Endothelial cell of hepatic sinusoid (primary cell): ENCODE results near the gene CELSR2.
"Not testable (repeated sequence)": the region's sequence is repeated elsewhere in the genome, so short reads cannot be mapped to it uniquely, and the experiment has no call there.

Source experiments
- in situ Hi-C: cut with HindIII; loops from 2 replicates; pipeline ENCODE4 v1.10.0; 2017; ENCODE audit warnings: low sequenced_read_pairs

Gene CELSR2, protein sequence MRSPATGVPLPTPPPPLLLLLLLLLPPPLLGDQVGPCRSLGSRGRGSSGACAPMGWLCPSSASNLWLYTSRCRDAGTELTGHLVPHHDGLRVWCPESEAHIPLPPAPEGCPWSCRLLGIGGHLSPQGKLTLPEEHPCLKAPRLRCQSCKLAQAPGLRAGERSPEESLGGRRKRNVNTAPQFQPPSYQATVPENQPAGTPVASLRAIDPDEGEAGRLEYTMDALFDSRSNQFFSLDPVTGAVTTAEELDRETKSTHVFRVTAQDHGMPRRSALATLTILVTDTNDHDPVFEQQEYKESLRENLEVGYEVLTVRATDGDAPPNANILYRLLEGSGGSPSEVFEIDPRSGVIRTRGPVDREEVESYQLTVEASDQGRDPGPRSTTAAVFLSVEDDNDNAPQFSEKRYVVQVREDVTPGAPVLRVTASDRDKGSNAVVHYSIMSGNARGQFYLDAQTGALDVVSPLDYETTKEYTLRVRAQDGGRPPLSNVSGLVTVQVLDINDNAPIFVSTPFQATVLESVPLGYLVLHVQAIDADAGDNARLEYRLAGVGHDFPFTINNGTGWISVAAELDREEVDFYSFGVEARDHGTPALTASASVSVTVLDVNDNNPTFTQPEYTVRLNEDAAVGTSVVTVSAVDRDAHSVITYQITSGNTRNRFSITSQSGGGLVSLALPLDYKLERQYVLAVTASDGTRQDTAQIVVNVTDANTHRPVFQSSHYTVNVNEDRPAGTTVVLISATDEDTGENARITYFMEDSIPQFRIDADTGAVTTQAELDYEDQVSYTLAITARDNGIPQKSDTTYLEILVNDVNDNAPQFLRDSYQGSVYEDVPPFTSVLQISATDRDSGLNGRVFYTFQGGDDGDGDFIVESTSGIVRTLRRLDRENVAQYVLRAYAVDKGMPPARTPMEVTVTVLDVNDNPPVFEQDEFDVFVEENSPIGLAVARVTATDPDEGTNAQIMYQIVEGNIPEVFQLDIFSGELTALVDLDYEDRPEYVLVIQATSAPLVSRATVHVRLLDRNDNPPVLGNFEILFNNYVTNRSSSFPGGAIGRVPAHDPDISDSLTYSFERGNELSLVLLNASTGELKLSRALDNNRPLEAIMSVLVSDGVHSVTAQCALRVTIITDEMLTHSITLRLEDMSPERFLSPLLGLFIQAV (N-terminal part only)

GRCh38 chr1:109248797-109249629 is at the start of gene CELSR2:
TSS of gene CELSR2 (plus strand) at chr1:109249539. CDS start at chr1:109250080, 541 bp downstream.
- in situ Hi-C loops, result loop anchor here (10.0 kb wide), 1 partner anchor 156 kb away; no protein-coding TSS in a partner anchor

DNA sequence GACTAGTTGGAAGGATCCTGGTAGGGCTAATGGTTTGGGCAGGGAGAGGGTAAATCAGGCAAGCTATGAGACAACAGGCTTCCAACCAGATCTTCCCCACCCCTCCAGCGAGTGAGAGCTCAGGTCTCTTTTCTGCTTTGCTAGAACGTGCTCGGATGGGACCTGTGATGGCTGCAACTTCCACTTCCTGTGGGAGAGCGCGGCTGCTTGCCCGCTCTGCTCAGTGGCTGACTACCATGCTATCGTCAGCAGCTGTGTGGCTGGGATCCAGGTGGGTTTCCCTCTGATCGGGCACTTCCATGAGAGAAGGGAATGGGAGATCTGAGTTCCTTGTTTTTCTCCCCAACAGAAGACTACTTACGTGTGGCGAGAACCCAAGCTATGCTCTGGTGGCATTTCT is 49.6 kb upstream of the CELSR2 start:
- in situ Hi-C loops, result loop anchor here (5.0 kb wide), 1 partner anchor 58 kb away; no protein-coding TSS in a partner anchor

DNA sequence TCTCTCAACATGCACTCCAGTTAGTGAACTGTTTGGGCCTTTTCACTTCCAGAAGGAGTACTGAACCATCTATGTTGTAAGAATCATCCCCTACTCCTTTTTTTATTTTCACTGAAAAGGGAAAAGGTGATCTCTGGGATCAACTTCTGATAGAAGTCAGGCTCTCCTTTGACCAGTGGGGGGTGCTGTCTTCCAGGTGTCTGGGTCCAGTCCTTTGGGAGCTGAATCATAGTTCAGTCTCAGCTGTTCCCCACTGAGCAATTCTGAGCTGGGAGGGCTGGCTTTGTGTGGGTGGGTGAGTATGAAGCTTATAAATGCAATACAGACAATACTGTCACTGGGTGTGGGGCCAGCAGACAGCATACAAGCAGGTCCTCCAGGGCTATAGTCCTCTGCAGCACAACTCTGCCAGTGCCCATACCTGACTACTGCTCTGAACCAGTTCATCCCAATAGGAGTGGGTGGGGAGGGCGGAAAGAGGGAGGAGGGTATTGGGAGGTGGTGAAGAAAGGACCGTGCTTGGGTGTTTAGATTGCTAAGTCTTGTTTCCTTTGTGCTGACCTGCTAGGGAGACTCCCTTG is 48.1 kb upstream of the CELSR2 start:
- in situ Hi-C loops, result loop anchor here (5.0 kb wide), 1 partner anchor 56 kb away; no protein-coding TSS in a partner anchor

DNA sequence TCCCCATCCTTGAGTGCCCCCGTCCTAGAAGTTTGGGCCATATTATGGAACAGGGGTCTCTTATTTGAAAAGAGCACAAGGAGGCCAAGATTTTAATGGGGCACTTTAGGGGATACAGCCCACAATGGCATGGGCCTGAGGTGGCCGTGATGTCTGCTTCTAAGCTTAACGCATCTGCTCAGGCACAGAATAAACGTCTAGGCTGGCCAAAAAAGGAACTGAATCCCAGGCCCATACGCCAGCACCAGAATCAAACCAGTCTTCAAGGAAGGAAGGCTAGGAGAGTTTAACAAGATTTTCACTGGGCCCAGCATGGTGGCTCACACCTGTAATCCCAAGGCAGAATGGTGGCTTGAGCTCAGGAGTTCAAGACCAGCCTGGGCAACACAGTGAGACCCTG is 44.9 kb upstream of the CELSR2 start:
- in situ Hi-C loops, result loop anchor here (5.0 kb wide), 1 partner anchor 53 kb away; no protein-coding TSS in a partner anchor

DNA sequence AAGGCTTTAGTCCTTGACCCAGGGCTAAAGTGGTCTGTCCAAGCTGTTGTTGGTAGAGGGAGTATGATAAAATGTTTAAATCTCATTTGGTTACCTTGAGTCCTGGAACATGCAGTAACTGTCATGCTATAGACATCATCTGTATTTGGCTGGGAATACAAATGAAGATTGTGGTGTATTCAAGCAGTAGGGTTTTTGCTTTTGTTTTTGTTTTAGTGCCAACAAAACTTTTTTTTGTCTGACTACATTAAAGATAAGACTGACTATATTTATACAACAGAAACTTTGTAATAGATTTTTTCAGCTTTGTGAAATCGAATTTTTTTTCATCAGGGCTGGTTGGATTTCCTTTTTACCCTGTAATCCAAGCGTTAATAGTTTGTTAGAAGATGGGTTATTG is 43.0 kb upstream of the CELSR2 start:
- in situ Hi-C loops, result loop anchor here (5.0 kb wide), 1 partner anchor 44 kb away; no protein-coding TSS in a partner anchor

- in situ Hi-C loops, result loop anchor here (5.0 kb wide), 1 partner anchor 45 kb away; no protein-coding TSS in a partner anchor
These were observed 41.8 kb upstream of the CELSR2 start for GRCh38 chr1:109207467-109208103.

DNA sequence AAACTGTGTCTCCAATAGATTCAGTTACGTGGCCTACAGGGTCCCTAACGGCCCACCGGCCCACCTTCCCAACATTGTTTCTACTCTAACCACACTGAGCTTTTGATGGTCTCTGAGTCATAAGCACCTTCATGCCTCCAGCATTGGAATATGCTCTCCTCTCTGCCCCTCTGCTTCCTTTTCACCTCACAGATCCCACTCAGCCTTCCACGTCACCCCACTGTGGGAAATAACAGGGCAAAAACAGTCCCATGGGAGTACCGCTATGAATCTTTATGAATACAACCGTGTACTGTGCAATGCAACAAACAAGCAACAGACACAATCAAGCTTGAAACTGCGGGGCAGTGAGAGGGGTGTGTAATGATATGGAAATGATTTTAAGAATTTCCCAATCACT is 40.9 kb upstream of the CELSR2 start:
- in situ Hi-C loops, result loop anchor here (5.0 kb wide), 1 partner anchor 46 kb away; no protein-coding TSS in a partner anchor

DNA sequence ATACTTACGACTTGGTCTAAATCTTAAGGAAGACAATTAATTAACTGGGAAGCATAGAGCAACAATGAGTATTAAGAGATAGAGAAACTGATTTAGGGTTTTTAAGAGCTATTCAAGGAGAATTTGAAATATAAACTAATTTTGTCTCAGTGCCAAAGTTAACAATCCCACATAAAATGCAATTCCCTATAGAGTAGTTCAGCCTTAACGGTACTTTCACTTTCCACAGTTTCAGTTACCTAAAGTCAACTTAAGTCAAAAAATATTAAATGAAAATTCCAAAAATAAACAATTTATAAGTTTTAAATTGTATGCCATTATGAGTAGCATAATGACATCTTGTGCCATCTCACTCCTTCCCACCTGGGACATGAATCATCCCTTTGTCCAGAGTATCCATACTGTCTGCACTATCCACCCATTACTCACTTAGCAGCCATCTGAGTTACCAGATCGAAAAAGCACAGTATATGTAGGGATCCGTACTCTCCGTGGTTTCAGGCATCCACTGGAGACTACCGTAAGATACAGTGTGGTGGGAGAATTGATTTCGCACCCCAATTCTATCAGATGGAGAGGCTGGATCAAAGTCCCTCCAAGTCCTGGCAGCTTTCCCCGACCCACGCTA is 40.4 kb upstream of the CELSR2 start:
- in situ Hi-C loops, result loop anchor here (5.0 kb wide), 1 partner anchor 47 kb away; no protein-coding TSS in a partner anchor

DNA sequence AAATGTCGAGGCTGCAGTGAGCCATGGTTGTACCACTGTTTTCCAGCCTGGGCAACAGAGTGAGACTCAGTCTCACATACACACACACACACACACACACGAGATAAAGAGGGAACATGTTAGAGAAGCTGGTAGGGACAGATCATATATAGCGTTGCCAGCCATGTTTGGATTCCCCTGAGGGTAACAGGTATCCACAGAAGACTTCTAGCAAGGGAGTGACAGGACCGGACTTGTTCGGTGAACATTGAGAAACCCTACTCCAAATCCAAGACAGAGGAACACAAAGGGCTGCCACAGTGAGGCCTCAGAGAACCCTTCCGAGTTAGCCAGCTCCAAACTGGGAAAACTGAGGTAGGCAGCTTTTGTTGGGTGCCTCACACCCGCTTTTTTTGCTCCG is 39.3 kb upstream of the CELSR2 start:
- in situ Hi-C loops, result no loop called here

DNA sequence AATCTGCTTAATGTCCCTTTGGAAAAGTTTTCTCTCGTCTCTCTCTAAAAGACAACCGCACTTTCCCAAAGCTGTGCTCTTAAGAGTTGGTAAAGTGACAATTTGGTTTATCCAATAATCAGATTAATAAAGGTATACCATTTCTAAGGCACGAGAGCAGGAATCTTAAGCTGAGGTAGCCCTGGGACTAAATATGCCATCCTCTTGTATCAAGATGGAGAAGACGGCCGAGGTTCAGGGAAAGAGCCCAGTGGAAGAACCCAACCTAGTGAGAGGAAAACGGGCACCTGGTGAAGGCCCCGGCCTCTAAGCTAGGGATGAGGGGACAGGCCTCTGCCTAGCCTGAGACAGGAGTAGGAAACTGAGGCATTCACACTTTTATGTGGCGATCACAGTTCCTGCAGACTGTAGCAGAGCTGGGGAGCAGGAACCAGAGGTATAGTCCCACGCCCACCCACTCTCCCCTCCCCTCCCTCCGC is 36.0 kb upstream of the CELSR2 start:
- in situ Hi-C loops, result no loop called here

DNA sequence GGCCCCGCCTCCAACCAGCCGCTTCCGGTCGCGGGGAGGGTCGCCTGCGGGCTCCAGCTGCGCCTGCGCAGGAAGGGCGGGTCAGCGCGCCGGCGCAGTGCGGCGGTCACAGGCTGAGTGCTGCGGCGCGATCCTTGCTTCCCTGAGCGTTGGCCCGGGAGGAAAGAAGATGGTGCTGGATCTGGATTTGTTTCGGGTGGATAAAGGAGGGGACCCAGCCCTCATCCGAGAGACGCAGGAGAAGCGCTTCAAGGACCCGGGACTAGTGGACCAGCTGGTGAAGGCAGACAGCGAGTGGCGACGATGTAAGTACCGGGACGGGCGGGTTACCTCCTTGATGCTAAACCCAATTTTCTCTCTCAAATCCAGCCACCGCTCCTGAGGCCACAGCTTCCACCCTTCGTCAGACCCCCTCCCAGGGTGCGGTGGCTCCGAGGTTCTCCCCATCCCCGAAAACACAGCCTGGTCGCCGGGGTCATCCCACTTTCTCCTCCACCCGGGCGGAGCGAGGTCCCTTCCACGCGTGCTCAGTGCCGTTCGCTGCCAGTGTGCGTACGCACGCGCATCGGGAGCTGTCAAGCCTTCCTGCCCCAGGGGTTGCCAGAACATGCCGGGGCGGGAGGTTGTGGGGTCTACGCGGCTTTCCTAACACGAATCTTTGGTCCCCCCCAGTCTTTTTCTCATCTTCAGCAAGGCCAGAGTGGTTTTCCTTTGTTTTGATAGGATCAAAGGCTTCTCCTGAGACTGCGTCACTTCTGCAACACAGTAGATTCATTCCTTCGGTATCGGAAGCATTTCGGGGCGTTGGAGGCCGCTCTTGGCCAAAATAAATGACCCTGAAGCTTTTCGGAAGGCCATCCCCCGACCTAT is 35.3 kb upstream of the CELSR2 start, which contains the start of gene SARS1:
TSS of gene SARS1 (plus strand) at position 95 of the 870 bp plus-strand sequence. CDS start at position 170, 75 bp downstream.
- in situ Hi-C loops, result no loop called here

DNA sequence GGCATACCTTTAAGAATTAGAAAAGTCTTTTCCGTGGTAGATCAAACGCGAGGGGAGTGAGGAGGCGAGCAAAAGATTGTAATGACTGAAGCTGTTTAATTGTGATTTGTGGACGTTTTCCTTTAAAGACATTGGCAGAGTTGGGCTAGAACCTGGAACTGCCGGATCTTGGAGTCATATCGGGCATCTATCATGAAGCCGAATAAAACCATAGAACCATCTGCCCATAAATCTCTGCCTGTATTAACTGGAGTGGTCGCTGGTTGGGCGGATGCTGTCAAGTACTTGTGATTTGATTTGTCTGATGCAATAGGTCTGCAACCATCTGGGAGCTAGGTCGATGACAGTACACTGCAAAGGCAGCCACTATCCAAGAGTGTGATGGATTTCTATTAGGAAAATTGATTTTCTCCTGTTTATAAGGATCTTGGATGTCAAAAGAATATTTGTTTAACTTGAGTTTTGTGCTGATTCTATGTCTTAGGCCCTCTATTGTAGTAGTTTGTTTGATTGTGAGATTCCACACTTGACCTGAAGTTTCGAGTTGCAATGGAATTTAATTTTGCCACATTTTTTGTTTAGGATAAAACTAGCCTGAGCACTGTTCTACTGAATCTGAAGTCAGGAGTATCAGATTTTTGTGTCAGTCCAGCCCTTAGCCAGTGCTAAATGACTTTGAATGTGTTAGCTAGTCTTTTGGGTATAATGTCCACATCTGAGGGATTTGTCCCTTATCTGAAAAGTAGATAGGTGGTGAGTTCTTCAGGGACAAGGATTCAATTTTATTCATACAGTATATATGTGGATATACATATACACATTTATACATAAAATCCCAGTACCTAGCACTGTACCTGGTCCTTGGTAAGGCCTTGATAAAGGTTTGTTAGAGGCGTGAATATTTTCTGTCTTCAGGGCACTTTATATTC is 34.4 kb upstream of the CELSR2 start:
- in situ Hi-C loops, result no loop called here

DNA sequence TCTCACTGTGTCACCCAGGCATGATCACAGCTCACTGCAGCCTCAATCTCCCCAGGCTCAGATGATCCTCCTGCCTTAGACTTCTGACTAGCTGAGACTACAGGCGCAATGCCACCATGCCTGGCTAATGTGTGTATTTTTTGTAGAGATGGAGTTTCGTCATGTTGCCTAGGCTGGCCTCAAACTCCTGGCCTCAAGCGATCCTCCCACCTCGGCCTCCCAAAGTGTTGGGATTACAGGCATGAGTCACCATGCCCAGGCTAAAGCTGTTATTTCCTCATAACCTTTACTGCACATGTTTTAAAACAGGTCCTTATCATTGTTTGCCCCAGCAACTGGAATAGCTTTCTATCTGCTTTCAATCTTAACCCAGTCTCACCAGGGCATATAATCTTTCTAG is 32.7 kb upstream of the CELSR2 start:
- in situ Hi-C loops, result no loop called here

DNA sequence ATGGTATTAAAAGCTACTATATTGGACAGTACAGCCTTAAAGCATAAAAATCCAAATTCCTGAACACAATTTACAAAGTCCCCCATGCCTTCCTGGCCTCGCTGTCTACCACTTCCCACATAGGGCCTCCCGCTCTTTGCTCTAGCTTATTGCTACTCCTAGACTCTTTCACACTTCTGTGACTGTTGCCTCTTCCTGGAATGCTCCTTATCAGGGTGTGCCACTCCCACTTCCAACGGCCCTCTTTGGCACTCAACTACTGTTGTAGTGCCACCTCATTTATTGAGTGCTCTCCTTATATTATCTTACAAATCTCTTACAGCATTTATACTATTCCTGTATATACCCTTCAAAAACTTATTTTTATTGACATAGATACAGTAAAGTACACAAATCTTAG is 30.8 kb upstream of the CELSR2 start:
- in situ Hi-C loops, result no loop called here

DNA sequence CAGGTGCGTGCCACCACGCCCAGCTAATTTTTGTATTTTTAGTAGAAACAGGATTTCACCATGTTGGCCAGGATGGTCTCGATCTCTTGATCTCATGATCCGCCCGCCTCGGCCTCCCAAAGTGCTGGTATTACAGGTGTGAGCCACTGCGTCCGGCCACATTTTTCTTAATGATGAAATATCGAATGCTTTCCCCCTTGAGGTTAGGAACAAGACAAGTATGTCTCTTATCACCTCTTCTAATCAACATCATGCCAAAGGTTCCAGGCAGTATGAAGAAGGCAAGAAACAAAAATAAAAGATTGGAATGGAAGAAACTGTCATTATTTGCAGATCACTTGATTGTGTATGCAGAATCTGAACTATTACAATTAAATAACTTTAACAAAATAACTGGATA is 28.1 kb upstream of the CELSR2 start:
- in situ Hi-C loops, result not testable (repeated sequence)

- in situ Hi-C loops, result no loop called here
These were observed 24.0 kb upstream of the CELSR2 start for GRCh38 chr1:109225308-109225707.
